SW 1271 (cell line): ENCODE measurements around the gene TTC23L.
"Not testable (repeated sequence)": the region's sequence is repeated elsewhere in the genome, so short reads cannot be mapped to it uniquely, and the experiment has no call there.

Source experiments
- DNase-seq, 2 experiments: peaks; one replicate each; lab custom pipeline; 2025; lab: John Stamatoyannopoulos, UW

The TTC23L gene

GRCh38 chr5:34838785-34839714 is at the start of gene TTC23L:
Gene TTC23L, plus strand, starts transcription at chr5:34839164. Its CDS starts 1,508 bp downstream, at chr5:34840672.
- peak; percentile 77 to 89 for DNase-seq

- no peak for DNase-seq
Observed at GRCh38 chr5:34789639-34790038, 49.3 kb upstream of the TTC23L start.

DNA sequence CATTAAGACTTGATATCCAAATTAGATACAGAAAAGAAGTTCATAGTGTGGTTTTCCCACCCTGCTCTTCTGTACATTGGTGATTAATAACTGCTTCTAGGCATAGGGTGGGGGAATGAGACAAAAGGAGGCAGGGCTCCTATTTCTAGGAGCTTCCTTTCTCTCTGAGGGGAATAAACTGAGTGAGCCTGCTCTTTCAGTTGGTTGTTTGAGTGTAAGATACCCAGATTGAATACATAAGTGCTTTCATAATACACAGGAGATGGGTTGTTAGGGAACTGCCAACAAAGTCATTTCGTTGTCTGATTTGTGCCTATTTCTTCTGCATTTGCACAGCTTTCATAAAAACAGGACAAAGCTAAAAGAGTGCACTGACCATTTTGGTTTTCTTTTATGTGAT is 48.9 kb upstream of the TTC23L start:
- no peak for DNase-seq

DNA sequence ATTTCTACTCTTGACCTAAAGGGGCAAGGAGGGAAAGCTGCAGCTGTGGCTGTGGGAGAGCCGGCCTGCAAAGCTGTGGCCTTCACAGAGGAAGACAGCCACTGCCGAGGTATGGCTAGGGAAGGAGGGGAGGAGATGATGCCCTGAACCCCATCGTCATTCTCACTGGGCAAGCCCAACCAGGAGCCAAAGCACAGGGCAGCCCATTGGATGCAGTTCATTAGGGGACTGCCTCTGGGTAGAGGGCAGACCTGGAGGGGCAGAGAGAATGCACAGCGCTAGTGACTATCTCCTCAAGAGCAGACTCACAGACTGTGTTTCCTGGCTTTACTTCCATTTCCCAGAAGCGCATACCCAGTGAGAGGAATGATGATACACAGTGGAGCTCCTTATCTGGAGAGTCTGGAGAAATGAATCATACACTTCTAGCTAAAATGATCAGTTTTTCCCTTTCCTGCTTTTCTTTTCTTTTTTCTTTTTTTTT is 47.2 kb upstream of the TTC23L start:
- DNase-seq: no peak

DNA sequence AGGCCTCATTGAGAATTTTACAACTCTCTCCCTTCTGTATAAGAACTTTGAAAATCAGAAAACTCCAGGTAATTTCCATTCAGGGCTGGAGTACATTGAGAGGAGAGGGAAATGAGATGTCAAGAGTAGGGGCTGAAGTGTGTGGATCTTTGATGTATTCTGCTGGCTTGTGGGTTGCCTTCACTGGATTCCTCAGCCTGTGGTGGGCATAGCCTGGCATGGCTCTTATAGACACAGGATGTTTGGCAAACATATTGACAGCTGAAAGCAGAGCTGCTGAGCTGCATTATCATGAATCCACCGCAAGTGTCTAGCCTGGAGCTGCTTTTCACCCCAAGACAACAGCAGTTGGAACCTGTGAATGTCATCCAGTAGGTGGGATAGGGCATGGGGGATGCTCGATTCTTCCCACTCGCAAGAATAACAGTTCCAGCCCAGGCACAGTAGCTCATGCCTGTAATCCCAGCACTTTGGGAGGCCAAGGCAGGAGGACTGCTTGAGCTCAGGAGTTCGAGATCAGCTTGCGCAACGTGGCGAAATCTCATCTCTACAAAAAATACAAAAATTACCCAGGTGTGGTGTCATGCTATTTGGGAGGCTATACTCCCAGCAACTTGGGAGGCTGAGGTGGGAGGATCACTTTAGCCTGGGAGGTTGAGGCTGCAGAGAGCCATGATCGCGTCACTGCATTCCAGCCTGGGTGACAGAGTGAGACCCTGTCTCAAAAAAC is 36.0 kb upstream of the TTC23L start:
- no peak for DNase-seq

DNA sequence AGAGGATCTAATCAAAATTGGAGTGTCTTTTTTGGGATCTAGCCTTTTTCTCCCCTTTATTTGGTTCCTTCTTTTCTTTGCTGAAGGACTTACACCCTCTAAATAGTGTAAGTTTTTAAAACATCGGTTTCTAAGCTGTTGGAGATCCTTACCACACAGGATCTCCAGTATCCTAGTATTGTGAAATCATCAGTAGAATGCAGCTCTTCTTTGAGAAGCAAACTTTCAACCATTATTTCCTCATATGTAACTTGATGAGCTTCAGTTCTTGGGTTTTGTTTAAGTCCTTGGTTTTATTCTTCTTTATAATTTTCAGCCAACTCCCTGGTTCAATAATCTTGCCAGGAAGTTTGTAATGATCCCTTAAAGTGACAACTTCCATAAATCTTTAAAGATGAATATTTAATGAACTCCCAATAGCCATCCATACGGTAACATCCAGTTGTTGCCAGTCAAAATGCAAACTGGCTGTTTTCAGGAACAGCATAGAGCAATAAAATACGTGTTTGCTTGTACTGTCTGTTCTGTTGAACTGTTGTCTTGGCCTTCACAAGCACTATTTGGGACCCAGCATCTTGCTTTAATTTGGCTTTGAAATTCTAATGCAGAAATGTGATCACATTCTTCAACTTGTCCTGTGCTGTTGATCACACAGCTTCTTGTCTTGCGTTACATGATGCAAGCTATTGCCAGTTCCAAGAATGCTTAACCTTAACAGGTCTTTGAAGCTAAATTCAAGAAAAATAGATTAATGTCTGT is 34.8 kb upstream of the TTC23L start:
- no peak for DNase-seq

GRCh38 chr5:34804913-34805312 is 34.1 kb upstream of the TTC23L start:
- DNase-seq: no peak

- DNase-seq: no peak
Observed at GRCh38 chr5:34806532-34806931, 32.4 kb upstream of the TTC23L start.

GRCh38 chr5:34811706-34812105 is 27.3 kb upstream of the TTC23L start:
- no peak for DNase-seq

- DNase-seq: no peak
Observed at GRCh38 chr5:34813509-34813908, 25.5 kb upstream of the TTC23L start.

DNA sequence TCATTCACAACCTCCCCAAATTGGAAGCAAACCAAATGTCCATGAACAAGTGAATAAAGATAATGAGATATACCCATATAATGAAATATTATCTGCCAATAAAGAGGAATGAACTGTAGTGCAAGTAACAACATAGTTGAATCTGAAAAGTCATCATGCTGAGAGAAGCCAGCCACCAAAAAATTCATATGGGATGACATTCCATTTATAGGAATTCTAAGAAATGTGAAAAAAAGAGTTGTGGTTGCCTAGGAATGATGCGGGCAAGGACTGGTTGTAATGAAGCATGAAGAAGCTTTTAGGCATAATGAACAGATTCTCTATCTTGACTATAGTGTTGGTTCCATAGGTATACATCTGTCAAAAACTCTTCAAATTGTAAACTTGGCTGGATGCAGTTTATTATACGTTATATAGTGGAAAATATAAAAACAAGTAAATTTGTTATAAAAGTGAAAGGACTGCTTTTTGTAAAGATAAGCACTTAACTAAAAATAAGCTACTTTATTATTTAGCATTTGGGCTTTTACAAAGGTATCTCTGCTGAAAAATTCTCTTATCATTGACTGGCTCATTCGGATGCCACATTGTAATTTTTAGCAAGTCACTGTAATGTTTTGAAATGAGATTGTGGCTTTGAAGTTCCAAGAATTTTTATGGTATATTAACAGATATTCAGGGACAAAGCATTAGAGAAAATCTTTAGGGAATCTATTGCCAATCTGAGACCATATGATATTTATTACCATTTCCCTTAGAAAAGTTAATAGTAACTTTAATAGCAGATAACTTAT is 21.2 kb upstream of the TTC23L start:
- no peak for DNase-seq

GRCh38 chr5:34818717-34819116 is 20.2 kb upstream of the TTC23L start:
- no peak for DNase-seq

- no peak for DNase-seq
Observed at GRCh38 chr5:34820593-34820992, 18.4 kb upstream of the TTC23L start.

DNA sequence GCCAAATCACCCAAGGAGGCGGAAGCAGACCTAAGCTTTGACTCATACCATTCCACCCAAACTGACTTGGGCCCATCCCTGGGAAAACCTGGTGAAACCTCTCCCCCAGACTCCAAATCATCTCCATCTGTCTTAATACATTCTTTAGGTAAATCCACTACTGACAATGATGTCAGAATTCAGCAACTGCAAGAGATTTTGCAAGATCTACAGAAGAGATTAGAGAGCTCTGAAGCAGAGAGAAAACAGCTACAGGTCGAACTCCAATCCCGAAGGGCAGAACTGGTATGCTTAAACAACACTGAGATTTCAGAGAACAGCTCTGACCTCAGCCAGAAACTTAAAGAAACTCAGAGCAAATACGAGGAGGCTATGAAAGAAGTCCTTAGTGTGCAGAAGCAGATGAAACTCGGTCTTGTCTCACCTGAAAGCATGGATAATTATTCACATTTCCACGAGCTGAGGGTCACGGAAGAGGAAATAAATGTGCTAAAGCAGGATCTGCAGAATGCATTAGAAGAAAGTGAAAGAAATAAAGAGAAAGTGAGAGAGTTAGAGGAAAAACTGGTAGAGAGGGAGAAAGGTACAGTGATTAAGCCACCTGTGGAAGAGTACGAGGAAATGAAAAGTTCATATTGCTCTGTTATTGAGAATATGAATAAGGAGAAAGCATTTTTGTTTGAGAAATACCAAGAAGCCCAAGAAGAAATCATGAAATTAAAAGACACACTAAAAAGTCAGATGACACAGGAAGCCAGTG is 15.8 kb upstream of the TTC23L start:
- no peak for DNase-seq

DNA sequence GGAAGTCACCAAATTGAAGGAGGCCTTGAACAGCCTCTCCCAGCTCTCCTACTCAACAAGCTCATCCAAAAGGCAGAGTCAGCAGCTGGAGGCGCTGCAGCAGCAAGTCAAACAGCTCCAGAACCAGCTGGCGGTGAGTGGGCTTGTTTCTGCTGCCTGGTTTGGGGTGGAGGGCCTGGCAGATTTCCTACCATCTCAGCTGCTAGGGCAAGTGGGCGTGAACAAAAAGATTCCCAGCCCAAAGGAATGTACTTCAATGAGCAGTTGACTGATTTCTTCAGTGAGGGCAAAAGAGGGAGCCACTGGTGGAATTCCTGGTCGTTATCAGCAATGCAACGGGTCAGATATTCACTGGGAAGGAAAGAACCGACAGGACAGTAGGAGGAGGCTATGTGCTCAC is 12.6 kb upstream of the TTC23L start:
- DNase-seq: no peak

- DNase-seq: no peak
Observed at GRCh38 chr5:34827588-34828506, 11.1 kb upstream of the TTC23L start.

DNA sequence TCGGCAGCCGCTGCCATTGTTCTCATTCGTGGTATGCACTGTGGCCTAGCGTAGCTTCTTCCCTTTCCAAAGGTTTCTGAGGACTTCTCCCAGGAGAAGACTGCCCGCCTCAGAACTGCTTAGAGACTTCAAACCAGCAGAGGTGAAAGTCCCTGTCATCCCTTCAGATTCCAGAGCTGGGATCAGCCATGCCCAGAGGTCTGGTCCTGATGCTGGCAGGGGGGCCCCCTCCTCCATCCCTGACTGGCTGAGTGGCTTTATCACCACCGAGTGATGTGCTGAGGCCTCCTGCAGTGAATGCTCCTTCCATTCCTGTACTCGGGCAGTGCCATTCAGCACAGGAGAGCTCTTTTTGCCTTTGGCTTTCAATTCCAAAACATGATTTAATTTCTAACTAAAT is 8.1 kb upstream of the TTC23L start:
- DNase-seq: not testable (repeated sequence)

GRCh38 chr5:34831303-34831702 is 7.7 kb upstream of the TTC23L start:
- no peak for DNase-seq

- DNase-seq: no peak
Observed at GRCh38 chr5:34832568-34832967, 6.4 kb upstream of the TTC23L start.

- DNase-seq: no peak
Observed at GRCh38 chr5:34833090-34833489, 5.9 kb upstream of the TTC23L start.
